Endodermal cell (in vitro differentiated cells): Measurements from ENCODE around the gene SNCA. TPM values are rescaled to one million over a fixed set of nuclear protein-coding genes. Genes with fewer than 3 reads are reported as not detected.

ENCODE experiments used
- DNase-seq: peaks from one replicate; pipeline ENCODE4 v3.0.0-alpha.2; 2017
- H3K27ac ChIP-seq: 2 replicates; pipeline ENCODE4 v1.5.1; 2013; ENCODE audit warnings: mild to moderate bottlenecking, low read depth, low read length, moderate library complexity
- H3K27me3 ChIP-seq: 2 replicates; pipeline ENCODE4 v1.6.1; 2013; ENCODE audit warnings: mild to moderate bottlenecking, low read length, moderate library complexity; ENCODE audit not compliant: insufficient read depth, control insufficient read depth, poor library complexity, severe bottlenecking
- H3K36me3 ChIP-seq: 2 replicates; pipeline ENCODE4 v1.7.0; 2013; ENCODE audit warnings: mild to moderate bottlenecking, low read length, moderate library complexity; ENCODE audit not compliant: control insufficient read depth, insufficient read depth
- H3K4me1 ChIP-seq: one replicate; pipeline ENCODE4 v1.7.0; 2013; ENCODE audit warnings: low read length; ENCODE audit not compliant: control insufficient read depth, insufficient read depth
- H3K4me3 ChIP-seq: 2 replicates; pipeline ENCODE4 v1.5.1; 2013; ENCODE audit warnings: mild to moderate bottlenecking, low read length, moderate library complexity
- H3K9ac ChIP-seq: 2 replicates; pipeline ENCODE4 v1.6.1; 2013; ENCODE audit warnings: mild to moderate bottlenecking, low read length, moderate library complexity; ENCODE audit not compliant: poor library complexity, severe bottlenecking; ENCODE audit errors: extremely low read depth
- H3K9me3 ChIP-seq: 2 replicates; pipeline ENCODE4 v1.6.1; 2013; ENCODE audit warnings: mild to moderate bottlenecking, low read length, moderate library complexity; ENCODE audit not compliant: control insufficient read depth
- H3K27ac Mint-ChIP-seq: 2 replicates; pipeline ENCODE4 v1.8.0; 2020; ENCODE audit warnings: mixed read lengths
- H3K27me3 Mint-ChIP-seq: 2 replicates; pipeline ENCODE4 v1.8.0; 2021; ENCODE audit warnings: mild to moderate bottlenecking, mixed read lengths; ENCODE audit not compliant: insufficient read depth
- H3K36me3 Mint-ChIP-seq: 2 replicates; pipeline ENCODE4 v1.8.0; 2020; ENCODE audit warnings: low read depth, mixed read lengths
- H3K4me1 Mint-ChIP-seq: 2 replicates; pipeline ENCODE4 v1.8.0; 2020; ENCODE audit warnings: mixed read lengths
- H3K4me3 Mint-ChIP-seq: 2 replicates; pipeline ENCODE4 v1.8.0; 2020; ENCODE audit warnings: mild to moderate bottlenecking, moderate library complexity, mixed read lengths
- H3K9me3 Mint-ChIP-seq: 2 replicates; pipeline ENCODE4 v1.8.0; 2020; ENCODE audit warnings: mild to moderate bottlenecking, mixed read lengths
- CTCF ChIP-seq: fragments of 200-600 bp; sonication (generic); conservative IDR thresholded peaks from 2 replicates; pipeline ENCODE4 v1.5.0; 2021; ENCODE audit warnings: antibody characterized with exemption, mild to moderate bottlenecking
- WGBS, 2 experiments: methylation state at CpG; one replicate each; pipeline versions ENCODE4 v1.1.5 to v1.1.7; 2013; ENCODE audit warnings: missing lambda C conversion rate in 2 of 2, mixed read lengths in 1 of 2; ENCODE audit not compliant: insufficient coverage in 1 of 2, insufficient read length in 1 of 2; 5-methylcytosine and 5-hydroxymethylcytosine counted together
- total RNA-seq, 2 donors: library from RNA; stranded (reverse); fragmentation: NEBNext Ultra II Directional in 1 of 2; extraction: Animal tissue kit (Norgen Biotek cat#: 25700) in 1 of 2; gene quantifications; 2 replicates in 1 of 2; 3 replicates in 1 of 2; pipeline ENCODE4 v1.2.1, GENCODE V29; 2021

The SNCA gene
- total RNA-seq, 2 donors from 2014 or later, result 11.3 to 13.5 TPM

- Mint-ChIP-seq H3K27ac (no peak overlapping the region), H3K4me1 (peaks cover 15% of the 10 kb centered on the region), H3K36me3 (no peaks in the 10 kb centered on the region), H3K27me3 (no peaks in the 10 kb centered on the region), H3K4me3 (no peak overlapping the region), H3K9me3 (no peaks in the 10 kb centered on the region)
- Histone ChIP-seq H3K4me1 (peaks cover 13% of the 10 kb centered on the region), H3K36me3 (no peaks in the 10 kb centered on the region), H3K9me3 (no peaks in the 10 kb centered on the region), H3K4me3 (no peak overlapping the region), H3K27me3 (no peaks in the 10 kb centered on the region), H3K9ac (no peak overlapping the region), H3K27ac (no peak overlapping the region)
- no peak for DNase-seq
- WGBS, 2 experiments, result 95 to 97% methylated on average over 3 to 4 of the region's 4 CpGs
- TF ChIP-seq CTCF, result no peak
Measured at GRCh38 chr4:89712827-89713226, 124.1 kb downstream of the SNCA start.

- Histone ChIP-seq H3K9me3 (no peaks in the 10 kb centered on the region), H3K27ac (no peak overlapping the region), H3K4me3 (no peak overlapping the region), H3K9ac (no peak overlapping the region), H3K36me3 (no peaks in the 10 kb centered on the region), H3K27me3 (no peaks in the 10 kb centered on the region), H3K4me1 (peaks cover 13% of the 10 kb centered on the region)
- Mint-ChIP-seq H3K9me3 (no peaks in the 10 kb centered on the region), H3K4me1 (peaks cover 19% of the 10 kb centered on the region), H3K27ac (no peak overlapping the region), H3K27me3 (no peaks in the 10 kb centered on the region), H3K4me3 (no peak overlapping the region), H3K36me3 (no peaks in the 10 kb centered on the region)
- TF ChIP-seq CTCF, result no peak
- no peak for DNase-seq
- 81 to 100% methylated on average over 1 to 2 of the region's 2 CpGs for WGBS, 2 experiments
Measured at GRCh38 chr4:89712141-89712540, 124.8 kb downstream of the SNCA start.

GRCh38 chr4:89708903-89709421, 128.0 kb downstream of the SNCA start:
- Mint-ChIP-seq H3K27me3 (no peaks in the 10 kb centered on the region), H3K27ac (peak overlapping the region; percentile 31)
- no peak overlapping the region for H3K9ac ChIP-seq

More at GRCh38 chr4:89708903-89709421, 128.0 kb downstream of the SNCA start:
- no peaks in the 10 kb centered on the region for H3K9me3 Mint-ChIP-seq
- H3K4me1 ChIP-seq, result peaks cover 13% of the 10 kb centered on the region
- no peaks in the 10 kb centered on the region for H3K36me3 Mint-ChIP-seq
- WGBS, 2 experiments, result 40 to 62% methylated on average over 1 to 2 of the region's 2 CpGs
- no peak for DNase-seq
- no peaks in the 10 kb centered on the region for H3K36me3 ChIP-seq
- no peak for TF ChIP-seq CTCF
- H3K9me3 ChIP-seq, result no peaks in the 10 kb centered on the region
- H3K27ac ChIP-seq, result peak overlapping the region; percentile 37
- no peaks in the 10 kb centered on the region for H3K27me3 ChIP-seq
- H3K4me1 Mint-ChIP-seq, result peaks cover 21% of the 10 kb centered on the region
- no peak overlapping the region for H3K4me3 Mint-ChIP-seq
- H3K4me3 ChIP-seq, result no peak overlapping the region
